HepG2 (cell line): ENCODE results near the gene AGXT. TPM values are rescaled to one million over a fixed set of nuclear protein-coding genes. Genes with fewer than 3 reads are reported as not detected.

Experiments used
- ATAC-seq: fragments of 200-7000 bp; cut with Tn5 transposase; 3 replicates; pipeline ENCODE4 v1.9.1; 2020; ENCODE audit warnings: mild to moderate bottlenecking, moderate library complexity
- BruUV-seq: library from RNA; stranded (reverse); fragments of 400-500 nt; replicated peaks from 2 replicates; lab custom pipeline; 2021; lab: Mats Ljungman, UMichigan
- CTCF ChIA-PET: fragments of 300-600 bp; formaldehyde crosslinking; extraction: SDS; loops from one replicate; lab custom pipeline; 2021; ENCODE audit warnings: low total read pairs, inconsistent platforms, low intra/inter-chr PET ratio; lab: Yijun Ruan, JAX
- POLR2A ChIA-PET: fragments of 350-600 bp; sonication (Branson Sonifier 250); formaldehyde crosslinking; loops from one replicate; lab custom pipeline; 2020; ENCODE audit warnings: antibody characterized with exemption, inconsistent platforms; lab: Yijun Ruan, JAX
- DNase-seq: peaks from one replicate; pipeline ENCODE4 v3.0.0-alpha.2; 2015; ENCODE audit warnings: low spot score
- FAIRE-seq: peaks from 3 replicates; lab custom pipeline; 2011; peaks lifted over from hg19 to GRCh38; lab: Jason Lieb, UNC
- H2AFZ ChIP-seq: one replicate; pipeline ENCODE4 v1.6.1; 2011; ENCODE audit warnings: low read length, inconsistent platforms
- H3K27ac ChIP-seq: fragments of 300-600 bp; 3 replicates; pipeline ENCODE4 v1.8.0; 2011; ENCODE audit warnings: mixed run types, mild to moderate bottlenecking, mixed read lengths, low read length, inconsistent platforms; ENCODE audit not compliant: insufficient read depth; ENCODE audit errors: extremely low read length
- H3K27me3 ChIP-seq, 2 experiments: fragments of 200-600 bp in 1 of 2; 2 replicates in 1 of 2; 3 replicates in 1 of 2; pipeline versions ENCODE4 v1.6.0 to v1.8.0; 2011; ENCODE audit warnings: low read length in 2 of 2, mild to moderate bottlenecking in 2 of 2, moderate library complexity in 2 of 2, inconsistent platforms in 1 of 2; ENCODE audit not compliant: insufficient read depth in 2 of 2, control insufficient read depth in 1 of 2
- H3K36me3 ChIP-seq, 2 experiments: fragments of 200-600 bp in 1 of 2; replicated peaks in 1 of 2; 2 replicates in 1 of 2; 3 replicates in 1 of 2; pipeline versions ENCODE4 v1.5.1 to v1.8.0; 2011; ENCODE audit warnings: low read length in 2 of 2, inconsistent platforms in 1 of 2; ENCODE audit not compliant: insufficient read depth in 2 of 2, control insufficient read depth in 1 of 2
- H3K4me1 ChIP-seq: 2 replicates; pipeline ENCODE4 v1.5.1; 2012; ENCODE audit warnings: low read length, inconsistent platforms; ENCODE audit not compliant: insufficient read depth
- H3K4me2 ChIP-seq: 2 replicates; pipeline ENCODE4 v1.6.0; 2011; ENCODE audit warnings: low read depth, low read length, inconsistent platforms
- H3K4me3 ChIP-seq, 3 experiments: fragments of 200-600 bp in 1 of 3; sonication (generic), shearing (Covaris generic) in 1 of 3; replicated peaks in 1 of 3; 2 replicates each; pipeline ENCODE4 v1.5.1; 2011 to 2016; ENCODE audit warnings: low read length in 3 of 3, inconsistent platforms in 2 of 3, low read depth in 2 of 3, mild to moderate bottlenecking in 2 of 3, control low read depth in 1 of 3, mixed read lengths in 1 of 3; ENCODE audit not compliant: insufficient read depth in 1 of 3
- H3K79me2 ChIP-seq: one replicate; pipeline ENCODE4 v1.6.1; 2011; ENCODE audit warnings: low read length, inconsistent platforms; ENCODE audit not compliant: insufficient read depth
- H3K9ac ChIP-seq: 2 replicates; pipeline ENCODE4 v1.6.0; 2011; ENCODE audit warnings: mild to moderate bottlenecking, low read depth, low read length, inconsistent platforms; ENCODE audit not compliant: insufficient read depth
- H3K9me3 ChIP-seq: 2 replicates; pipeline ENCODE4 v1.5.1; 2012; ENCODE audit warnings: mild to moderate bottlenecking, low read length
- H4K20me1 ChIP-seq: 2 replicates; pipeline ENCODE4 v1.6.0; 2011; ENCODE audit warnings: inconsistent platforms, mild to moderate bottlenecking, low read length, moderate library complexity; ENCODE audit not compliant: insufficient read depth
- FOSL2 ChIP-seq: sonication (generic); formaldehyde crosslinking; IDR thresholded peaks from 2 replicates; pipeline ENCODE4 v1.4.0; 2020; ENCODE audit warnings: missing genetic modification reagents
- ZBTB38 ChIP-seq: sonication (generic); formaldehyde crosslinking; IDR thresholded peaks from 2 replicates; pipeline ENCODE4 v1.5.1; 2020; ENCODE audit warnings: mild to moderate bottlenecking, missing genetic modification reagents
- WGBS: methylation state at CpG from one replicate; pipeline ENCODE4 v1.1.6; 2017; ENCODE audit warnings: low lambda C conversion rate; 5-methylcytosine and 5-hydroxymethylcytosine counted together
- in situ Hi-C: cut with HindIII; loops from 2 replicates; pipeline ENCODE4 v1.10.0; 2017; ENCODE audit warnings: low pct_unique_long_range_greater_than_20kb; ENCODE audit not compliant: extremely low pct_ligation_motif_present
- intact Hi-C: fragments of 100-400 bp; cut with micrococcal nuclease; formaldehyde crosslinking; loops from one replicate; pipeline ENCODE4 v1.10.0; 2022; ENCODE audit not compliant: unreplicated experiment
- polyA plus RNA-seq, 8 experiments: library from polyadenylated mRNA; depleted of rRNA in 3 of 8; stranded (reverse) in 7 of 8; unstranded in 1 of 8; fragments of >200 nt; fragmentation: Illumina TruSeq in 4 of 8; extraction: Trizol in 4 of 8; gene quantifications; 2 replicates each; pipeline versions ENCODE4 v1.2.1 to v1.2.3, GENCODE V29; 2011 to 2016; ENCODE audit warnings: low read depth in 4 of 8, missing spikeins in 1 of 8, mixed read lengths in 1 of 8; ENCODE audit not compliant: insufficient read depth in 1 of 8
- total RNA-seq, 5 experiments: library from RNA; depleted of rRNA; stranded (reverse); fragments of >200 nt; fragmentation: Illumina TruSeq; extraction: Trizol; gene quantifications; 2 replicates each; pipeline ENCODE4 v1.2.3, GENCODE V29; 2016; ENCODE audit warnings: low read depth in 1 of 5
- TF ChIP-seq, protein P1 (sequence below): sonication (generic); formaldehyde crosslinking; IDR thresholded peaks from 2 replicates; pipeline ENCODE4 v1.5.1; 2020; ENCODE audit warnings: mild to moderate bottlenecking, missing genetic modification reagents, moderate library complexity
- TF ChIP-seq, protein P2 (sequence below): sonication (generic); formaldehyde crosslinking; conservative IDR thresholded peaks from 2 replicates; pipeline ENCODE4 v1.8.1; 2023; ENCODE audit warnings: missing genetic modification reagents

Gene AGXT
- total and polyA plus RNA-seq, 2 of the 13 experiments (the other 11 are each of a cell fraction or from before 2014, with no cell fraction given), result 41.9 to 96.1 TPM

DNA sequence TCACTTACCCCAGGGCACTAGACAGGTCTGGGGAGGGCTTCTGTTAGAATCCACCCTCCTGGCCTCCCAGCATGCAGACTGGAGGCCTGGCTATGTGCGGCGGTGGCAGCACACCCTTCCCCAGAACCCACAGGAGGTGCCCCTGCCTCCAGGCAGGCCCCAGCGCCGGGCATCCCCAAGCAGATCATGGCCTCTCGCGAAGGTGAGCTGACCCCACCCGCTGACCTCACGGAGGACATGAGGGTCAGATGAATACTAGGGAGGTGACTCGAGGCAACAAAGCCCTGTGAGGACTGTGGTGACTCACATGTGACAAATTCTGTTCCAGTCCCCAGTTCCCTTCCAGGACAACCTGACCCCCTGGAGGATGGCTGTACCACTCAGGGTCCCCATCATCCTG is 25.4 kb downstream of the AGXT start:
- ChIA-PET CTCF (no interaction called here), POLR2A (interaction anchor here (1.0 to 9.3 kb wide), 2 partner anchors 19 to 37 kb away, joined by 3 to 63 read pairs; no protein-coding TSS in a partner anchor)
- intact Hi-C loops (no loop called here), in situ Hi-C loops (no loop called here)
- no peak for FAIRE-seq
- no peaks in the 10 kb centered on the region for H3K36me3 ChIP-seq
- no peaks in the 10 kb centered on the region for H3K9me3 ChIP-seq
- H3K27me3 ChIP-seq, result no peaks in the 10 kb centered on the region; a peak in 1 of 5 replicates
- H3K9ac ChIP-seq, result no peak overlapping the region
- TF ChIP-seq FOSL2 (CRISPR knock-in tag) (0 out of 2 replicates have a peak, but pooled peaks have one; percentile 7), ZBTB38 (CRISPR knock-in tag) (0 out of 2 replicates have a peak, but pooled peaks have one; percentile 16)
- TF ChIP-seq, protein P1, sequence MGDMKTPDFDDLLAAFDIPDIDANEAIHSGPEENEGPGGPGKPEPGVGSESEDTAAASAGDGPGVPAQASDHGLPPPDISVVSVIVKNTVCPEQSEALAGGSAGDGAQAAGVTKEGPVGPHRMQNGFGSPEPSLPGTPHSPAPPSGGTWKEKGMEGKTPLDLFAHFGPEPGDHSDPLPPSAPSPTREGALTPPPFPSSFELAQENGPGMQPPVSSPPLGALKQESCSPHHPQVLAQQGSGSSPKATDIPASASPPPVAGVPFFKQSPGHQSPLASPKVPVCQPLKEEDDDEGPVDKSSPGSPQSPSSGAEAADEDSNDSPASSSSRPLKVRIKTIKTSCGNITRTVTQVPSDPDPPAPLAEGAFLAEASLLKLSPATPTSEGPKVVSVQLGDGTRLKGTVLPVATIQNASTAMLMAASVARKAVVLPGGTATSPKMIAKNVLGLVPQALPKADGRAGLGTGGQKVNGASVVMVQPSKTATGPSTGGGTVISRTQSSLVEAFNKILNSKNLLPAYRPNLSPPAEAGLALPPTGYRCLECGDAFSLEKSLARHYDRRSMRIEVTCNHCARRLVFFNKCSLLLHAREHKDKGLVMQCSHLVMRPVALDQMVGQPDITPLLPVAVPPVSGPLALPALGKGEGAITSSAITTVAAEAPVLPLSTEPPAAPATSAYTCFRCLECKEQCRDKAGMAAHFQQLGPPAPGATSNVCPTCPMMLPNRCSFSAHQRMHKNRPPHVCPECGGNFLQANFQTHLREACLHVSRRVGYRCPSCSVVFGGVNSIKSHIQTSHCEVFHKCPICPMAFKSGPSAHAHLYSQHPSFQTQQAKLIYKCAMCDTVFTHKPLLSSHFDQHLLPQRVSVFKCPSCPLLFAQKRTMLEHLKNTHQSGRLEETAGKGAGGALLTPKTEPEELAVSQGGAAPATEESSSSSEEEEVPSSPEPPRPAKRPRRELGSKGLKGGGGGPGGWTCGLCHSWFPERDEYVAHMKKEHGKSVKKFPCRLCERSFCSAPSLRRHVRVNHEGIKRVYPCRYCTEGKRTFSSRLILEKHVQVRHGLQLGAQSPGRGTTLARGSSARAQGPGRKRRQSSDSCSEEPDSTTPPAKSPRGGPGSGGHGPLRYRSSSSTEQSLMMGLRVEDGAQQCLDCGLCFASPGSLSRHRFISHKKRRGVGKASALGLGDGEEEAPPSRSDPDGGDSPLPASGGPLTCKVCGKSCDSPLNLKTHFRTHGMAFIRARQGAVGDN (CRISPR knock-in tag), result 0 out of 2 replicates have a peak, but pooled peaks have one; percentile 3
- TF ChIP-seq, protein P2, sequence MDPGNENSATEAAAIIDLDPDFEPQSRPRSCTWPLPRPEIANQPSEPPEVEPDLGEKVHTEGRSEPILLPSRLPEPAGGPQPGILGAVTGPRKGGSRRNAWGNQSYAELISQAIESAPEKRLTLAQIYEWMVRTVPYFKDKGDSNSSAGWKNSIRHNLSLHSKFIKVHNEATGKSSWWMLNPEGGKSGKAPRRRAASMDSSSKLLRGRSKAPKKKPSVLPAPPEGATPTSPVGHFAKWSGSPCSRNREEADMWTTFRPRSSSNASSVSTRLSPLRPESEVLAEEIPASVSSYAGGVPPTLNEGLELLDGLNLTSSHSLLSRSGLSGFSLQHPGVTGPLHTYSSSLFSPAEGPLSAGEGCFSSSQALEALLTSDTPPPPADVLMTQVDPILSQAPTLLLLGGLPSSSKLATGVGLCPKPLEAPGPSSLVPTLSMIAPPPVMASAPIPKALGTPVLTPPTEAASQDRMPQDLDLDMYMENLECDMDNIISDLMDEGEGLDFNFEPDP (CRISPR knock-in tag), result no peak
- ATAC-seq, result no peak
- 28% methylated on average over 6 of the region's 9 CpGs for WGBS
- no peak overlapping the region; a peak in 1 of 6 replicates for H3K4me3 ChIP-seq
- no peak overlapping the region for H2AFZ ChIP-seq
- H4K20me1 ChIP-seq, result no peaks in the 10 kb centered on the region
- H3K4me1 ChIP-seq, result peaks cover 90% of the 10 kb centered on the region
- no peak for DNase-seq
- H3K4me2 ChIP-seq, result peak overlapping the region; percentile 19; the same call in 1 of the 2 replicates
- H3K79me2 ChIP-seq, result no peaks in the 10 kb centered on the region
- no peak overlapping the region for H3K27ac ChIP-seq
- no TSS peak for BruUV-seq
